Measurements from ENCODE around the gene RNF183.
"Not testable (repeated sequence)": the region's sequence is repeated elsewhere in the genome, so short reads cannot be mapped to it uniquely, and the experiment has no call there.

RNF183 gene

GRCh38 chr9:113315231-113315630 lies 12.1 kb upstream of the RNF183 start:
- DNase-seq: no peak

- no peak for DNase-seq
Measured at GRCh38 chr9:113313261-113313660, 10.1 kb upstream of the RNF183 start.

- DNase-seq: no peak
Measured at GRCh38 chr9:113311961-113312360, 8.8 kb upstream of the RNF183 start.

GRCh38 chr9:113310538-113310937 lies 7.4 kb upstream of the RNF183 start:
- no peak for DNase-seq

GRCh38 chr9:113309204-113309813 lies 6.1 kb upstream of the RNF183 start:
- peak; percentile 15 for DNase-seq

GRCh38 chr9:113307396-113307975 lies 4.3 kb upstream of the RNF183 start:
- peak; percentile 39 for DNase-seq

- no peak for DNase-seq
Measured at GRCh38 chr9:113306566-113306965, 3.4 kb upstream of the RNF183 start.

- DNase-seq: no peak
Measured at GRCh38 chr9:113301548-113301947, 1.6 kb downstream of the RNF183 start.

GRCh38 chr9:113299800-113300292 lies 3.3 kb downstream of the RNF183 start:
- DNase-seq: no peak

GRCh38 chr9:113298924-113299770 lies 4.0 kb downstream of the RNF183 start:
- DNase-seq: no peak

- DNase-seq: no peak
Measured at GRCh38 chr9:113298311-113298710, 4.9 kb downstream of the RNF183 start.

- DNase-seq: no peak
Measured at GRCh38 chr9:113296796-113297558, 6.2 kb downstream of the RNF183 start.

GRCh38 chr9:113296247-113296646 lies 6.9 kb downstream of the RNF183 start:
- DNase-seq: not testable (repeated sequence)

- no peak for DNase-seq
Measured at GRCh38 chr9:113293285-113293878, 9.8 kb downstream of the RNF183 start.

GRCh38 chr9:113290052-113290607 lies 13.0 kb downstream of the RNF183 start:
- DNase-seq: no peak

- no peak for DNase-seq
Measured at GRCh38 chr9:113289091-113289490, 14.1 kb downstream of the RNF183 start.

- no peak for DNase-seq
Measured at GRCh38 chr9:113281356-113281755, 21.8 kb downstream of the RNF183 start.

GRCh38 chr9:113278840-113279239 lies 24.3 kb downstream of the RNF183 start:
- DNase-seq: no peak

- peak; percentile 98 for DNase-seq
Measured at GRCh38 chr9:113275157-113276131, 27.7 kb downstream of the RNF183 start, which contains the start of the genes CDC26 and PRPF4. Gene CDC26 (minus strand): TSS chr9:113275572. CDS start chr9:113272507, 3,065 bp downstream. Gene PRPF4 (plus strand): TSS chr9:113275658. CDS start chr9:113275744, 86 bp downstream.

- DNase-seq: peak; percentile 54
Measured at GRCh38 chr9:113274474-113275156, 28.6 kb downstream of the RNF183 start.
